ENCODE data around the gene CDH12.

CDH12 gene

GRCh38 chr5:21765406-21765805 is 1087.7 kb downstream of the CDH12 start:
- Histone ChIP-seq H3K4me2 (ENCODE audit: low read length) (no peak overlapping the region), H2AFZ (ENCODE audit: low read length) (no peak overlapping the region)
- no peak for TF ChIP-seq EZH2 (IDR thresholded peaks at IDR 0.05; ENCODE audit: borderline replicate concordance, low read length)
- TF ChIP-seq CTCF (IDR thresholded peaks at IDR 0.05; ENCODE audit: low read length): no peak

GRCh38 chr5:21739096-21739495 is 1114.0 kb downstream of the CDH12 start:
- H3K9ac ChIP-seq (ENCODE audit: low read length): no peak overlapping the region
- H3K4me3 ChIP-seq (ENCODE audit: low read depth, low read length, poor library complexity, severe bottlenecking): no peak overlapping the region
- no peaks in the 10 kb centered on the region for H3K4me1 ChIP-seq (ENCODE audit: insufficient read depth, low read length, severe bottlenecking)
- H3K9me3 ChIP-seq (ENCODE audit: low read length): no peaks in the 10 kb centered on the region
- H3K79me2 ChIP-seq (ENCODE audit: insufficient read depth, low read length): no peaks in the 10 kb centered on the region
- H3K4me2 ChIP-seq (ENCODE audit: low read length): no peak overlapping the region
- H3K36me3 ChIP-seq (ENCODE audit: insufficient read depth, low read length): no peaks in the 10 kb centered on the region
- TF ChIP-seq CTCF (IDR thresholded peaks at IDR 0.05; ENCODE audit: low read length): no peak
- TF ChIP-seq EZH2 (IDR thresholded peaks at IDR 0.05; ENCODE audit: borderline replicate concordance, low read length): no peak
- H3K9me2 ChIP-seq (ENCODE audit: low read depth, low read length): no peaks in the 10 kb centered on the region
- no peak overlapping the region for H3K27ac ChIP-seq (ENCODE audit: low read depth, low read length, poor library complexity, severe bottlenecking)
- no peaks in the 10 kb centered on the region for H3F3A ChIP-seq (ENCODE audit: insufficient read depth, low read length)
- no peaks in the 10 kb centered on the region for H4K20me1 ChIP-seq (ENCODE audit: insufficient read depth, low read length)
- no peaks in the 10 kb centered on the region for H3K27me3 ChIP-seq (ENCODE audit: insufficient read depth, low read length)
- H2AFZ ChIP-seq (ENCODE audit: low read length): no peak overlapping the region

More at GRCh38 chr5:21765406-21765805, 1087.7 kb downstream of the CDH12 start:
- H3K9ac ChIP-seq (ENCODE audit: low read length): no peak overlapping the region
- H3K4me1 ChIP-seq (ENCODE audit: insufficient read depth, low read length, severe bottlenecking): no peaks in the 10 kb centered on the region
- no peak overlapping the region for H3K27ac ChIP-seq (ENCODE audit: low read depth, low read length, poor library complexity, severe bottlenecking)
- no peaks in the 10 kb centered on the region for H3K36me3 ChIP-seq (ENCODE audit: insufficient read depth, low read length)
- H3K79me2 ChIP-seq (ENCODE audit: insufficient read depth, low read length): no peaks in the 10 kb centered on the region
- H4K20me1 ChIP-seq (ENCODE audit: insufficient read depth, low read length): no peaks in the 10 kb centered on the region
- H3K9me2 ChIP-seq (ENCODE audit: low read depth, low read length): no peaks in the 10 kb centered on the region
- no peaks in the 10 kb centered on the region for H3K27me3 ChIP-seq (ENCODE audit: insufficient read depth, low read length)
- H3K4me3 ChIP-seq (ENCODE audit: low read depth, low read length, poor library complexity, severe bottlenecking): no peak overlapping the region
- no peaks in the 10 kb centered on the region for H3K9me3 ChIP-seq (ENCODE audit: low read length)
- no peaks in the 10 kb centered on the region for H3F3A ChIP-seq (ENCODE audit: insufficient read depth, low read length)

- H3F3A ChIP-seq (ENCODE audit: insufficient read depth, low read length): no peaks in the 10 kb centered on the region
- H3K9ac ChIP-seq (ENCODE audit: low read length): no peak overlapping the region
- H3K27ac ChIP-seq (ENCODE audit: low read depth, low read length, poor library complexity, severe bottlenecking): no peak overlapping the region
- no peaks in the 10 kb centered on the region for H3K36me3 ChIP-seq (ENCODE audit: insufficient read depth, low read length)
- H3K27me3 ChIP-seq (ENCODE audit: insufficient read depth, low read length): no peaks in the 10 kb centered on the region
- no peaks in the 10 kb centered on the region for H3K9me2 ChIP-seq (ENCODE audit: low read depth, low read length)
- no peak overlapping the region for H3K4me2 ChIP-seq (ENCODE audit: low read length)
- TF ChIP-seq CTCF (IDR thresholded peaks at IDR 0.05; ENCODE audit: low read length) (no peak), EZH2 (IDR thresholded peaks at IDR 0.05; ENCODE audit: borderline replicate concordance, low read length) (no peak)
- no peak overlapping the region for H3K4me3 ChIP-seq (ENCODE audit: low read depth, low read length, poor library complexity, severe bottlenecking)
- H3K9me3 ChIP-seq (ENCODE audit: low read length): no peaks in the 10 kb centered on the region
- no peaks in the 10 kb centered on the region for H3K79me2 ChIP-seq (ENCODE audit: insufficient read depth, low read length)
- H2AFZ ChIP-seq (ENCODE audit: low read length): no peak overlapping the region
- no peaks in the 10 kb centered on the region for H4K20me1 ChIP-seq (ENCODE audit: insufficient read depth, low read length)
- no peaks in the 10 kb centered on the region for H3K4me1 ChIP-seq (ENCODE audit: insufficient read depth, low read length, severe bottlenecking)
Observed at GRCh38 chr5:21723500-21723899, 1129.6 kb downstream of the CDH12 start.

All from OCI-LY1 (cell line).